WTC11 (cell line): ENCODE measurements around the gene SUSD6. TPM values are rescaled to one million over a fixed set of nuclear protein-coding genes. Genes with fewer than 3 reads are reported as not detected.

Experiments
- JUN ChIP-seq: sonication (generic); formaldehyde crosslinking; IDR thresholded peaks from 2 replicates; pipeline ENCODE4 v1.8.0; 2023; ENCODE audit warnings: mild to moderate bottlenecking, missing genetic modification reagents
- RORB ChIP-seq: fragments of 250-450 bp; sonication (Bioruptor Pico); IDR thresholded peaks from 2 replicates; pipeline ENCODE4 v1.9.0; 2021; ENCODE audit warnings: mild to moderate bottlenecking
- SMAD3 ChIP-seq: sonication (generic); formaldehyde crosslinking; IDR thresholded peaks from 2 replicates; pipeline ENCODE4 v1.8.0; 2022; ENCODE audit warnings: missing genetic modification reagents, mild to moderate bottlenecking, borderline replicate concordance
- SOX15 ChIP-seq: fragments of 250-450 bp; sonication (Bioruptor Pico); IDR thresholded peaks from 2 replicates; pipeline ENCODE4 v1.9.0; 2021; ENCODE audit warnings: mild to moderate bottlenecking
- ZNF232 ChIP-seq: sonication (generic); formaldehyde crosslinking; IDR thresholded peaks from 2 replicates; pipeline ENCODE4 v1.8.0; 2022; ENCODE audit warnings: mild to moderate bottlenecking, missing genetic modification reagents
- ZNF396 ChIP-seq: fragments of 250-450 bp; sonication (Bioruptor Pico); IDR thresholded peaks from 2 replicates; pipeline ENCODE4 v1.8.0; 2021; ENCODE audit warnings: mild to moderate bottlenecking, moderate library complexity, borderline replicate concordance
- ZNF416 ChIP-seq: fragments of 250-450 bp; sonication (Bioruptor Pico); IDR thresholded peaks from 2 replicates; pipeline ENCODE4 v1.9.0; 2021; ENCODE audit warnings: mild to moderate bottlenecking, inconsistent platforms
- total RNA-seq: library from RNA; stranded (reverse); gene quantifications from 3 replicates; pipeline ENCODE4 v1.2.3, GENCODE V29; 2021
- TF ChIP-seq, protein P1 (sequence below): sonication (generic); formaldehyde crosslinking; IDR thresholded peaks from 2 replicates; pipeline ENCODE4 v1.8.1; 2022; ENCODE audit warnings: low read depth, missing genetic modification reagents, borderline replicate concordance
- TF ChIP-seq, protein P2 (sequence below): sonication (generic); formaldehyde crosslinking; IDR thresholded peaks from 2 replicates; pipeline ENCODE4 v1.8.1; 2022; ENCODE audit warnings: mild to moderate bottlenecking, missing genetic modification reagents, moderate library complexity, borderline replicate concordance
- TF ChIP-seq, protein P3 (sequence below): sonication (generic); formaldehyde crosslinking; IDR thresholded peaks from 2 replicates; pipeline ENCODE4 v1.8.0; 2022; ENCODE audit warnings: missing genetic modification reagents

The SUSD6 gene
- total RNA-seq, 1 experiment from 2014 or later, result 10.1 TPM

- TF ChIP-seq, protein P1, sequence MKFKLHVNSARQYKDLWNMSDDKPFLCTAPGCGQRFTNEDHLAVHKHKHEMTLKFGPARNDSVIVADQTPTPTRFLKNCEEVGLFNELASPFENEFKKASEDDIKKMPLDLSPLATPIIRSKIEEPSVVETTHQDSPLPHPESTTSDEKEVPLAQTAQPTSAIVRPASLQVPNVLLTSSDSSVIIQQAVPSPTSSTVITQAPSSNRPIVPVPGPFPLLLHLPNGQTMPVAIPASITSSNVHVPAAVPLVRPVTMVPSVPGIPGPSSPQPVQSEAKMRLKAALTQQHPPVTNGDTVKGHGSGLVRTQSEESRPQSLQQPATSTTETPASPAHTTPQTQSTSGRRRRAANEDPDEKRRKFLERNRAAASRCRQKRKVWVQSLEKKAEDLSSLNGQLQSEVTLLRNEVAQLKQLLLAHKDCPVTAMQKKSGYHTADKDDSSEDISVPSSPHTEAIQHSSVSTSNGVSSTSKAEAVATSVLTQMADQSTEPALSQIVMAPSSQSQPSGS (CRISPR knock-in tag), result no peak
- TF ChIP-seq, protein P2, sequence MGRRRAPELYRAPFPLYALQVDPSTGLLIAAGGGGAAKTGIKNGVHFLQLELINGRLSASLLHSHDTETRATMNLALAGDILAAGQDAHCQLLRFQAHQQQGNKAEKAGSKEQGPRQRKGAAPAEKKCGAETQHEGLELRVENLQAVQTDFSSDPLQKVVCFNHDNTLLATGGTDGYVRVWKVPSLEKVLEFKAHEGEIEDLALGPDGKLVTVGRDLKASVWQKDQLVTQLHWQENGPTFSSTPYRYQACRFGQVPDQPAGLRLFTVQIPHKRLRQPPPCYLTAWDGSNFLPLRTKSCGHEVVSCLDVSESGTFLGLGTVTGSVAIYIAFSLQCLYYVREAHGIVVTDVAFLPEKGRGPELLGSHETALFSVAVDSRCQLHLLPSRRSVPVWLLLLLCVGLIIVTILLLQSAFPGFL (CRISPR knock-in tag), result no peak
- TF ChIP-seq SOX15 (CRISPR knock-in tag), result no peak
- no peak for TF ChIP-seq SMAD3 (CRISPR knock-in tag)
- TF ChIP-seq RORB (CRISPR knock-in tag), result no peak
- no peak for TF ChIP-seq JUN (CRISPR knock-in tag)
- TF ChIP-seq, protein P3, sequence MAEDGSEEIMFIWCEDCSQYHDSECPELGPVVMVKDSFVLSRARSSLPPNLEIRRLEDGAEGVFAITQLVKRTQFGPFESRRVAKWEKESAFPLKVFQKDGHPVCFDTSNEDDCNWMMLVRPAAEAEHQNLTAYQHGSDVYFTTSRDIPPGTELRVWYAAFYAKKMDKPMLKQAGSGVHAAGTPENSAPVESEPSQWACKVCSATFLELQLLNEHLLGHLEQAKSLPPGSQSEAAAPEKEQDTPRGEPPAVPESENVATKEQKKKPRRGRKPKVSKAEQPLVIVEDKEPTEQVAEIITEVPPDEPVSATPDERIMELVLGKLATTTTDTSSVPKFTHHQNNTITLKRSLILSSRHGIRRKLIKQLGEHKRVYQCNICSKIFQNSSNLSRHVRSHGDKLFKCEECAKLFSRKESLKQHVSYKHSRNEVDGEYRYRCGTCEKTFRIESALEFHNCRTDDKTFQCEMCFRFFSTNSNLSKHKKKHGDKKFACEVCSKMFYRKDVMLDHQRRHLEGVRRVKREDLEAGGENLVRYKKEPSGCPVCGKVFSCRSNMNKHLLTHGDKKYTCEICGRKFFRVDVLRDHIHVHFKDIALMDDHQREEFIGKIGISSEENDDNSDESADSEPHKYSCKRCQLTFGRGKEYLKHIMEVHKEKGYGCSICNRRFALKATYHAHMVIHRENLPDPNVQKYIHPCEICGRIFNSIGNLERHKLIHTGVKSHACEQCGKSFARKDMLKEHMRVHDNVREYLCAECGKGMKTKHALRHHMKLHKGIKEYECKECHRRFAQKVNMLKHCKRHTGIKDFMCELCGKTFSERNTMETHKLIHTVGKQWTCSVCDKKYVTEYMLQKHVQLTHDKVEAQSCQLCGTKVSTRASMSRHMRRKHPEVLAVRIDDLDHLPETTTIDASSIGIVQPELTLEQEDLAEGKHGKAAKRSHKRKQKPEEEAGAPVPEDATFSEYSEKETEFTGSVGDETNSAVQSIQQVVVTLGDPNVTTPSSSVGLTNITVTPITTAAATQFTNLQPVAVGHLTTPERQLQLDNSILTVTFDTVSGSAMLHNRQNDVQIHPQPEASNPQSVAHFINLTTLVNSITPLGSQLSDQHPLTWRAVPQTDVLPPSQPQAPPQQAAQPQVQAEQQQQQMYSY (CRISPR knock-in tag), result no peak
- TF ChIP-seq ZNF396 (CRISPR knock-in tag), result no peak
- no peak for TF ChIP-seq ZNF416 (CRISPR knock-in tag)
- no peak for TF ChIP-seq ZNF232 (CRISPR knock-in tag)
Observed at GRCh38 chr14:69763761-69764510, 152.5 kb downstream of the SUSD6 start (continued).

Other genes starting within 250 kb of the SUSD6 start
- 320 to 363 TPM (median 356 TPM) in 3 replicates for gene ERH, start 213.3 kb upstream of the SUSD6 start, total RNA-seq
- 39.2 to 44.1 TPM (median 42.6 TPM) in 3 replicates for gene SLC39A9, start 212.9 kb upstream of the SUSD6 start, total RNA-seq
- 0.85 to 1.0 TPM (median 0.87 TPM) in 3 replicates for gene PLEKHD1, start 126.9 kb upstream of the SUSD6 start, total RNA-seq
- gene CCDC177, start 36.7 kb upstream of the SUSD6 start, total RNA-seq, result 1.7 to 2.2 TPM (median 2.1 TPM) in 3 replicates
- gene SRSF5, start 155.5 kb downstream of the SUSD6 start, total RNA-seq, result 256 to 288 TPM (median 275 TPM) in 3 replicates
- gene SLC10A1, start 185.6 kb downstream of the SUSD6 start, total RNA-seq, result 0.09 TPM in 1 of 3 replicates, not detected in the others